HepG2 (cell line): ENCODE results near the gene KANSL1. TPM values are rescaled to one million over a fixed set of nuclear protein-coding genes. Genes with fewer than 3 reads are reported as not detected.

ENCODE experiments used
- ATF7 ChIP-seq, 2 experiments: fragments of 450-650 bp in 1 of 2; sonication (generic) in 1 of 2; formaldehyde crosslinking in 1 of 2; IDR thresholded peaks; 2 replicates each; pipeline versions ENCODE4 v1.4.0 to v1.6.1; 2016 to 2020; ENCODE audit warnings: antibody characterized with exemption in 1 of 2, mild to moderate bottlenecking in 1 of 2, missing genetic modification reagents in 1 of 2
- BRD4 ChIP-seq: sonication (generic); formaldehyde crosslinking; IDR thresholded peaks from 2 replicates; pipeline ENCODE4 v1.4.0; 2020; ENCODE audit warnings: missing genetic modification reagents
- CEBPG ChIP-seq: IDR thresholded peaks from 2 replicates; pipeline ENCODE4 v1.6.1; 2016
- FOXK2 ChIP-seq: fragments of 450-650 bp; IDR thresholded peaks from 2 replicates; pipeline ENCODE4 v1.6.1; 2016
- HHEX ChIP-seq: IDR thresholded peaks from 2 replicates; pipeline ENCODE4 v1.6.1; 2016; ENCODE audit warnings: control low read depth
- MAFK ChIP-seq, 2 experiments: IDR thresholded peaks in 1 of 2; conservative IDR thresholded peaks in 1 of 2; 2 replicates each; pipeline ENCODE4 v1.6.1; 2011; ENCODE audit warnings: improper control_type of control experiment in 2 of 2, low read length in 2 of 2
- MIXL1 ChIP-seq: IDR thresholded peaks from 2 replicates; pipeline ENCODE4 v1.6.1; 2016
- RXRB ChIP-seq: IDR thresholded peaks from 2 replicates; pipeline ENCODE4 v1.6.1; 2016; ENCODE audit warnings: borderline replicate concordance, missing genetic modification reagents, missing compliant biosample characterization
- TAF1 ChIP-seq: sonication (generic); formaldehyde crosslinking; IDR thresholded peaks from 2 replicates; pipeline ENCODE4 v1.4.0; 2020; ENCODE audit warnings: missing genetic modification reagents
- TFDP1 ChIP-seq: IDR thresholded peaks from 2 replicates; pipeline ENCODE4 v1.6.1; 2016; ENCODE audit warnings: missing compliant biosample characterization, missing genetic modification reagents, borderline replicate concordance
- TGIF2 ChIP-seq: IDR thresholded peaks from 2 replicates; pipeline ENCODE4 v1.6.1; 2016; ENCODE audit warnings: control low read depth, missing compliant biosample characterization
- THAP7 ChIP-seq: sonication (generic); formaldehyde crosslinking; IDR thresholded peaks from 2 replicates; pipeline ENCODE4 v1.8.1; 2023; ENCODE audit warnings: mild to moderate bottlenecking, missing genetic modification reagents
- TOPORS ChIP-seq: sonication (generic); formaldehyde crosslinking; IDR thresholded peaks from 2 replicates; pipeline ENCODE4 v1.8.0; 2023; ENCODE audit warnings: mild to moderate bottlenecking, missing genetic modification reagents
- ZBTB14 ChIP-seq: sonication (generic); formaldehyde crosslinking; IDR thresholded peaks from 2 replicates; pipeline ENCODE4 v1.4.0; 2020; ENCODE audit warnings: missing genetic modification reagents
- ZBTB33 ChIP-seq: sonication (generic); formaldehyde crosslinking; IDR thresholded peaks from 2 replicates; pipeline ENCODE4 v1.4.0; 2020; ENCODE audit warnings: missing genetic modification reagents
- ZIK1 ChIP-seq: sonication (generic); formaldehyde crosslinking; IDR thresholded peaks from 2 replicates; pipeline ENCODE4 v1.5.0; 2020; ENCODE audit warnings: mild to moderate bottlenecking, low read depth, missing genetic modification reagents, borderline replicate concordance
- ZNF138 ChIP-seq: sonication (generic); formaldehyde crosslinking; IDR thresholded peaks from 2 replicates; pipeline ENCODE4 v1.5.0; 2020; ENCODE audit warnings: mild to moderate bottlenecking, low read depth, missing genetic modification reagents
- ZNF225 ChIP-seq: sonication (generic); formaldehyde crosslinking; IDR thresholded peaks from 2 replicates; pipeline ENCODE4 v1.4.0; 2020; ENCODE audit warnings: mild to moderate bottlenecking, missing genetic modification reagents
- ZNF33B ChIP-seq: sonication (generic); formaldehyde crosslinking; IDR thresholded peaks from 2 replicates; pipeline ENCODE4 v1.5.1; 2020; ENCODE audit warnings: mild to moderate bottlenecking, missing genetic modification reagents
- ZNF354B ChIP-seq: sonication (generic); formaldehyde crosslinking; IDR thresholded peaks from 2 replicates; pipeline ENCODE4 v1.8.0; 2022; ENCODE audit warnings: mild to moderate bottlenecking, missing genetic modification reagents
- ZNF605 ChIP-seq: sonication (generic); formaldehyde crosslinking; IDR thresholded peaks from 2 replicates; pipeline ENCODE4 v1.8.0; 2022; ENCODE audit warnings: mild to moderate bottlenecking, missing genetic modification reagents
- ZNF615 ChIP-seq: sonication (generic); formaldehyde crosslinking; IDR thresholded peaks from 2 replicates; pipeline ENCODE4 v1.5.0; 2020; ENCODE audit warnings: mild to moderate bottlenecking, missing genetic modification reagents, borderline replicate concordance
- ZNF629 ChIP-seq: sonication (generic); formaldehyde crosslinking; conservative IDR thresholded peaks from 2 replicates; pipeline ENCODE4 v1.5.0; 2020; ENCODE audit warnings: missing genetic modification reagents
- polyA plus RNA-seq, 8 experiments: library from polyadenylated mRNA; depleted of rRNA in 3 of 8; stranded (reverse) in 7 of 8; unstranded in 1 of 8; fragments of >200 nt; fragmentation: Illumina TruSeq in 4 of 8; extraction: Trizol in 4 of 8; gene quantifications; 2 replicates each; pipeline versions ENCODE4 v1.2.1 to v1.2.3, GENCODE V29; 2011 to 2016; ENCODE audit warnings: low read depth in 4 of 8, missing spikeins in 1 of 8, mixed read lengths in 1 of 8; ENCODE audit not compliant: insufficient read depth in 1 of 8
- total RNA-seq, 5 experiments: library from RNA; depleted of rRNA; stranded (reverse); fragments of >200 nt; fragmentation: Illumina TruSeq; extraction: Trizol; gene quantifications; 2 replicates each; pipeline ENCODE4 v1.2.3, GENCODE V29; 2016; ENCODE audit warnings: low read depth in 1 of 5
- TF ChIP-seq, protein P1 (sequence below): sonication (generic); formaldehyde crosslinking; IDR thresholded peaks from 2 replicates; pipeline ENCODE4 v1.9.0; 2021; ENCODE audit warnings: missing genetic modification reagents, mild to moderate bottlenecking, borderline replicate concordance
- TF ChIP-seq, protein P2 (sequence below): sonication (generic); formaldehyde crosslinking; IDR thresholded peaks from 2 replicates; pipeline ENCODE4 v1.4.0; 2020; ENCODE audit warnings: missing genetic modification reagents, borderline replicate concordance

Gene KANSL1
- total and polyA plus RNA-seq, 2 of the 13 experiments (the other 11 are each of a cell fraction or from before 2014, with no cell fraction given): 24.0 to 59.6 TPM

DNA sequence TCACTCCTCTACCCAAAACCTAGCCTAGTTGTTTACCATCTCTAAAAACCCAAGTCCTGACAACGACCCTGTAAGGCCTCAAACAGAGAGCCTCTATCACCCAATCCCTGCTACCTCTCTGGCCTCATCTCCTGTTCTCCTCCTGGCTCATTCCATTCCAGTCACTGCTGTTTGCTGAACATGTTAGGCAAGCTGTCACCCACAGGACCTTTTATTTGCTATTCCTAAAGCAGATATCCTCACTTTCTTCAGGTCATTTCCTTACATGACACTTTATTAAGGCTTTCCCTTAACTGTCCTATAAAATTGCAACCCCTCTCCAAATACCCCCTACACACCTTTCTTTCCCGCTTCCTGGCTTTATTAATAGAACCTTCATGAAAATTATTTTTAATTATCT lies 85.1 kb downstream of the KANSL1 start (continued):
- TF ChIP-seq ZBTB14 (CRISPR knock-in tag) (no peak), TGIF2 (CRISPR knock-in tag) (no peak), RXRB (peak; percentile 10; the same call in 1 of the 2 replicates), THAP7 (CRISPR knock-in tag) (no peak), TFDP1 (CRISPR knock-in tag) (peak; percentile 38; the same call in 1 of the 2 replicates), ZNF605 (CRISPR knock-in tag) (no peak), CEBPG (no peak; the same call in 1 of the 2 replicates), ZNF615 (CRISPR knock-in tag) (no peak), ZNF629 (CRISPR knock-in tag) (no peak), HHEX (CRISPR knock-in tag) (no peak), BRD4 (CRISPR knock-in tag) (no peak), ZNF138 (CRISPR knock-in tag) (no peak), ZNF354B (CRISPR knock-in tag) (no peak), TAF1 (CRISPR knock-in tag) (no peak), MAFK (conservative IDR thresholded peaks at IDR 0.05 in 1 of 2, IDR thresholded peaks at IDR 0.05 in 1 of 2; ENCODE audit: low read length in 2 of 2) (no peak), TOPORS (CRISPR knock-in tag) (no peak), ATF7 (IDR thresholded peaks at IDR 0.05) (no peak), ATF7 (CRISPR knock-in tag; IDR thresholded peaks at IDR 0.05) (no peak), FOXK2 (no peak), MIXL1 (0 out of 2 replicates have a peak, but pooled peaks have one; percentile 31), ZBTB33 (CRISPR knock-in tag) (no peak), ZIK1 (CRISPR knock-in tag) (no peak), ZNF225 (CRISPR knock-in tag) (no peak), ZNF33B (CRISPR knock-in tag) (no peak)
- TF ChIP-seq, protein P1, sequence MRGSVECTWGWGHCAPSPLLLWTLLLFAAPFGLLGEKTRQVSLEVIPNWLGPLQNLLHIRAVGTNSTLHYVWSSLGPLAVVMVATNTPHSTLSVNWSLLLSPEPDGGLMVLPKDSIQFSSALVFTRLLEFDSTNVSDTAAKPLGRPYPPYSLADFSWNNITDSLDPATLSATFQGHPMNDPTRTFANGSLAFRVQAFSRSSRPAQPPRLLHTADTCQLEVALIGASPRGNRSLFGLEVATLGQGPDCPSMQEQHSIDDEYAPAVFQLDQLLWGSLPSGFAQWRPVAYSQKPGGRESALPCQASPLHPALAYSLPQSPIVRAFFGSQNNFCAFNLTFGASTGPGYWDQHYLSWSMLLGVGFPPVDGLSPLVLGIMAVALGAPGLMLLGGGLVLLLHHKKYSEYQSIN (CRISPR knock-in tag): no peak
- TF ChIP-seq, protein P2, sequence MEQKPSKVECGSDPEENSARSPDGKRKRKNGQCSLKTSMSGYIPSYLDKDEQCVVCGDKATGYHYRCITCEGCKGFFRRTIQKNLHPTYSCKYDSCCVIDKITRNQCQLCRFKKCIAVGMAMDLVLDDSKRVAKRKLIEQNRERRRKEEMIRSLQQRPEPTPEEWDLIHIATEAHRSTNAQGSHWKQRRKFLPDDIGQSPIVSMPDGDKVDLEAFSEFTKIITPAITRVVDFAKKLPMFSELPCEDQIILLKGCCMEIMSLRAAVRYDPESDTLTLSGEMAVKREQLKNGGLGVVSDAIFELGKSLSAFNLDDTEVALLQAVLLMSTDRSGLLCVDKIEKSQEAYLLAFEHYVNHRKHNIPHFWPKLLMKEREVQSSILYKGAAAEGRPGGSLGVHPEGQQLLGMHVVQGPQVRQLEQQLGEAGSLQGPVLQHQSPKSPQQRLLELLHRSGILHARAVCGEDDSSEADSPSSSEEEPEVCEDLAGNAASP (CRISPR knock-in tag): no peak
